HG03103 (cell line): ENCODE data around the gene PLEKHO1.
"Not testable (repeated sequence)": the region's sequence is repeated elsewhere in the genome, so short reads cannot be mapped to it uniquely, and the experiment has no call there.

ENCODE experiments used
- ATAC-seq: cut with Tn5 transposase; IDR thresholded peaks from one replicate; pipeline ENCODE4 v1.9.1; 2021; ENCODE audit warnings: low read depth; ENCODE audit not compliant: unreplicated experiment

The PLEKHO1 gene

GRCh38 chr1:150168960-150169601 is 19.4 kb downstream of the PLEKHO1 start:
- ATAC-seq, result no peak

- ATAC-seq, result no peak
These were observed 22.1 kb downstream of the PLEKHO1 start for GRCh38 chr1:150171801-150172200.

GRCh38 chr1:150173141-150173585 is 23.4 kb downstream of the PLEKHO1 start:
- ATAC-seq, result no peak

GRCh38 chr1:150176593-150176992 is 26.9 kb downstream of the PLEKHO1 start:
- ATAC-seq, result no peak

- ATAC-seq, result no peak
These were observed 28.8 kb downstream of the PLEKHO1 start for GRCh38 chr1:150178548-150178947.

GRCh38 chr1:150179867-150180266 is 30.2 kb downstream of the PLEKHO1 start:
- no peak for ATAC-seq

- no peak for ATAC-seq
These were observed 30.8 kb downstream of the PLEKHO1 start for GRCh38 chr1:150180474-150180873.

- ATAC-seq, result no peak
These were observed 32.5 kb downstream of the PLEKHO1 start for GRCh38 chr1:150182247-150182646.

- ATAC-seq, result no peak
These were observed 33.3 kb downstream of the PLEKHO1 start for GRCh38 chr1:150183061-150183460.

GRCh38 chr1:150185481-150185880 is 35.8 kb downstream of the PLEKHO1 start:
- no peak for ATAC-seq

GRCh38 chr1:150186438-150186788 is 36.7 kb downstream of the PLEKHO1 start:
- not testable (repeated sequence) for ATAC-seq

- ATAC-seq, result no peak
These were observed 37.3 kb downstream of the PLEKHO1 start for GRCh38 chr1:150186789-150187559.

GRCh38 chr1:150187560-150187931 is 37.8 kb downstream of the PLEKHO1 start:
- no peak for ATAC-seq

GRCh38 chr1:150192012-150192411 is 42.3 kb downstream of the PLEKHO1 start:
- ATAC-seq, result no peak

GRCh38 chr1:150194381-150195031 is 44.8 kb downstream of the PLEKHO1 start:
- ATAC-seq, result no peak

- ATAC-seq, result no peak
These were observed 46.7 kb downstream of the PLEKHO1 start for GRCh38 chr1:150196417-150196816.

GRCh38 chr1:150207281-150207971 is 57.7 kb downstream of the PLEKHO1 start:
- ATAC-seq, result no peak

GRCh38 chr1:150208460-150208859 is 58.7 kb downstream of the PLEKHO1 start:
- not testable (repeated sequence) for ATAC-seq
